ENCODE data around the gene PRR20D. TPM values are rescaled to one million over a fixed set of nuclear protein-coding genes. Genes with fewer than 3 reads are reported as not detected.

Gene PRR20D
- total and polyA plus RNA-seq, 2 of the 8 experiments (the other 6 are each of a cell fraction or from before 2014, with no cell fraction given), result not detected

- no peak overlapping the region for H3K18ac ChIP-seq (ENCODE audit: extremely low read depth, low read length)
- H2AK5ac ChIP-seq (ENCODE audit: low read depth, low read length), result no peak overlapping the region
- H3K14ac ChIP-seq (ENCODE audit: insufficient read length), result no peak overlapping the region
- H3K23ac ChIP-seq (ENCODE audit: insufficient read length), result no peak overlapping the region
- no peak for FAIRE-seq
- CTCF ChIA-PET (ENCODE audit: partially characterized antibody), result no interaction called here
- 87% methylated on average over 5 of the region's 5 CpGs; no CpG with 5 or more reads in 1 of the 2 experiments for WGBS, 2 experiments (ENCODE audit: extremely low coverage in 1 of 2, insufficient coverage in 1 of 2, insufficient read length in 1 of 2, insufficient replicate concordance in 2 of 2, low coverage in 1 of 2, low lambda C conversion rate in 2 of 2, missing lambda C conversion rate in 1 of 2)
- no peaks in the 10 kb centered on the region for H3K4me1 ChIP-seq (replicated peaks in 1 of 4; ENCODE audit: control insufficient read depth in 3 of 4, insufficient read depth in 4 of 4, low read length in 3 of 4)
- H4K91ac ChIP-seq (replicated peaks; ENCODE audit: insufficient read length, low read length), result no peak overlapping the region
- no peaks in the 10 kb centered on the region; a peak in 1 of 4 replicates for H3K9me3 ChIP-seq (ENCODE audit: insufficient read depth in 2 of 2, low read depth in 1 of 2, low read length in 1 of 2)
- H4K20me1 ChIP-seq (replicated peaks in 1 of 2; ENCODE audit: control insufficient read depth in 1 of 2, insufficient read depth in 2 of 2, low read length in 2 of 2), result no peaks in the 10 kb centered on the region
- no peak for DNase-seq (ENCODE audit: low read depth in 1 of 2, low spot score in 2 of 2)
- H3K9ac ChIP-seq (replicated peaks in 1 of 4; ENCODE audit: extremely low read depth in 1 of 4, low read depth in 3 of 4, low read length in 3 of 4), result no peak overlapping the region
- no peak overlapping the region for H3K4me3 ChIP-seq (ENCODE audit: extremely low read depth in 1 of 4, insufficient read depth in 2 of 4, low read depth in 3 of 4, low read length in 4 of 4)
- H2BK120ac ChIP-seq (replicated peaks; ENCODE audit: low read depth, low read length), result no peak overlapping the region
- no peak overlapping the region for H3K4me2 ChIP-seq (ENCODE audit: insufficient read depth in 1 of 2, low read depth in 2 of 2, low read length in 2 of 2)
- no peak overlapping the region for H2BK12ac ChIP-seq (ENCODE audit: low read depth, low read length)
- H3K4ac ChIP-seq (replicated peaks; ENCODE audit: insufficient read length, low read depth, low read length), result no peak overlapping the region
- H3K27ac ChIP-seq (ENCODE audit: low read depth, low read length), result no peak overlapping the region
- H3K23me2 ChIP-seq (ENCODE audit: low read depth, low read length), result no peaks in the 10 kb centered on the region
- POLR2A ChIA-PET (ENCODE audit: partially characterized antibody), result no interaction called here
- no peak overlapping the region for H2BK15ac ChIP-seq (ENCODE audit: low read length)
- H3K79me2 ChIP-seq (ENCODE audit: control insufficient read depth in 1 of 2, insufficient read depth in 2 of 2, low read length in 2 of 2), result no peaks in the 10 kb centered on the region
- no peak overlapping the region for H4K5ac ChIP-seq (ENCODE audit: insufficient read length, low read depth, low read length)
- H2BK20ac ChIP-seq (ENCODE audit: low read length), result no peak overlapping the region
- H3K27me3 ChIP-seq (replicated peaks in 1 of 4; ENCODE audit: control insufficient read depth in 3 of 4, extremely low read depth in 1 of 4, insufficient read depth in 3 of 4, low read length in 3 of 4), result no peaks in the 10 kb centered on the region
- H2BK5ac ChIP-seq (ENCODE audit: low read depth, low read length), result no peak overlapping the region
- H4K8ac ChIP-seq (ENCODE audit: extremely low read depth, insufficient read depth, low read length), result no peak overlapping the region
- H2AFZ ChIP-seq (ENCODE audit: low read length), result no peak overlapping the region
- H3K36me3 ChIP-seq (ENCODE audit: control insufficient read depth in 2 of 4, insufficient read depth in 4 of 4, low read length in 3 of 4), result no peaks in the 10 kb centered on the region
- no peak overlapping the region for H3K56ac ChIP-seq (replicated peaks; ENCODE audit: insufficient read length, low read depth, low read length)
- H3K79me1 ChIP-seq (ENCODE audit: low read depth, low read length), result no peaks in the 10 kb centered on the region
- TF ChIP-seq, protein P1, sequence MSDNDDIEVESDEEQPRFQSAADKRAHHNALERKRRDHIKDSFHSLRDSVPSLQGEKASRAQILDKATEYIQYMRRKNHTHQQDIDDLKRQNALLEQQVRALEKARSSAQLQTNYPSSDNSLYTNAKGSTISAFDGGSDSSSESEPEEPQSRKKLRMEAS (IDR thresholded peaks at IDR 0.05), result no peak
- TF ChIP-seq SP4 (IDR thresholded peaks at IDR 0.05; ENCODE audit: low read length) (no peak), CHD2 (IDR thresholded peaks at IDR 0.05; ENCODE audit: low read length) (no peak), POLR2AphosphoS5 (IDR thresholded peaks at IDR 0.05; ENCODE audit: low read depth, low read length) (no peak), RNF2 (IDR thresholded peaks at IDR 0.05; ENCODE audit: borderline replicate concordance, low read depth, low read length, missing control alignments, poor library complexity, severe bottlenecking) (no peak), NANOG (IDR thresholded peaks at IDR 0.05; ENCODE audit: insufficient read depth, low read depth, low read length, poor library complexity, severe bottlenecking) (no peak), E2F6 (IDR thresholded peaks at IDR 0.05) (no peak), BACH1 (IDR thresholded peaks at IDR 0.05; ENCODE audit: low read length) (no peak), EZH2 (IDR thresholded peaks at IDR 0.05; ENCODE audit: low read depth, low read length, severe bottlenecking) (no peak), JUND (IDR thresholded peaks at IDR 0.05; ENCODE audit: low read length) (no peak), SP2 (IDR thresholded peaks at IDR 0.05; ENCODE audit: low read length) (no peak), RBBP5 (IDR thresholded peaks at IDR 0.05; ENCODE audit: borderline replicate concordance, low read depth, low read length) (no peak), MAFK (IDR thresholded peaks at IDR 0.05; ENCODE audit: low read depth, low read length) (no peak)
These were observed 21.4 kb upstream of the PRR20D start for GRCh38 chr13:57138988-57139387.
